IPS-15b (cell line): ENCODE data around the gene INO80E.
A peak's percentile ranks its signal among the peaks of the same experiment; 100 is the strongest.

ENCODE experiments used
- H3K27me3 ChIP-seq: one replicate; pipeline ENCODE4 v1.6.1; 2013; ENCODE audit warnings: low read length; ENCODE audit not compliant: control insufficient read depth, insufficient read depth
- H3K36me3 ChIP-seq: one replicate; pipeline ENCODE4 v1.6.1; 2013; ENCODE audit warnings: low read length; ENCODE audit not compliant: control insufficient read depth, insufficient read depth
- H3K4me1 ChIP-seq: one replicate; pipeline ENCODE4 v1.6.1; 2013; ENCODE audit warnings: mild to moderate bottlenecking, low read length; ENCODE audit not compliant: control insufficient read depth, insufficient read depth
- H3K4me3 ChIP-seq: one replicate; pipeline ENCODE4 v1.5.1; 2013; ENCODE audit warnings: low read depth, low read length
- H3K9ac ChIP-seq: one replicate; pipeline ENCODE4 v1.6.1; 2013; ENCODE audit warnings: low read depth, mild to moderate bottlenecking, low read length
- H3K9me3 ChIP-seq: one replicate; pipeline ENCODE4 v1.6.1; 2013; ENCODE audit warnings: mild to moderate bottlenecking, low read length; ENCODE audit not compliant: control insufficient read depth, insufficient read depth

INO80E gene

DNA sequence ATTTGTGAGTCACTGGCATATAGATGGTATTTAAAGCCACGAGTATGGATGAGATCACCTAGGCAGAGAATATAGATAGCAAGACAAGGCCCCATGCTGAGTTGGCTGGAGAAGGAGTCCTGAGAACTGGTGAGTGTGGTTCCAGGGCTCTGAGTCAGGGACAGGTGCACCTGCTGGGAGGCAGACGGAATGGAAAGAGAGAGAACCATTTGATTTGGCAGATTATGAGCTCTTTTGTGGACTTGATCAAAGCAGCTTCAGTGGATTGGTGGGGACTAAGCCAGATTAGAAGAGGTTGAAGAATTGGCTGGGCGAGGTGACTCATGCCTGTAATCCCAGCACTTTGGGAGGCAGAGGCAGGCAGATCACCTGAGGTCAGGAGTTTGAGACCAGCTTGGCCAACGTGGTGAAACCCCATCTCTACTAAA is 22.7 kb downstream of the INO80E start:
- Histone ChIP-seq H3K9ac (no peak overlapping the region), H3K27me3 (no peaks in the 10 kb centered on the region), H3K36me3 (no peaks in the 10 kb centered on the region), H3K4me3 (no peak overlapping the region), H3K9me3 (no peaks in the 10 kb centered on the region), H3K4me1 (no peaks in the 10 kb centered on the region)

DNA sequence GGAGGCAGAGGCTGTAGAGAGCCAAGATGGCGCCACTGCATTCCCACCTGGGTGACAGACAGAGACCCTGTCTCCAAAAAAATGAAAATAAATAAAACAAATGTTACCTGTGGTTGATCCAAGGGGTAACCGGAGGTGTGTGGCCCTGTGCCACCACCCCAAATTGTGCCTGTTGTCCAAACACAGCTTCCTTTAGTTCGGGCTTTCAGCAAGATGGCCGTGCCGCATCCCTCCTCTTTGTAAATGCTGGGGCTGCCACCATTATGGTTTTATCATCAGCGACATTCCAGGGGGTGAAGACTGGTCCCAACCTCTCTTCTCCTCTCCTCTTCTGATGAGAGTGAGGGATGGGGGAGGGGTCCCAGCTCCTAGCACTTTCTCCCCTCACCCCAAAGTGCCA is 26.8 kb downstream of the INO80E start, which contains the start of gene C16orf92:
Gene C16orf92, plus strand, starts transcription at position 312 of the 400 bp plus-strand sequence. CDS start 143 bp downstream, outside the sequence.
- no peaks in the 10 kb centered on the region for H3K27me3 ChIP-seq
- no peaks in the 10 kb centered on the region for H3K4me1 ChIP-seq
- H3K9me3 ChIP-seq: no peaks in the 10 kb centered on the region
- H3K36me3 ChIP-seq: peaks cover 11% of the 10 kb centered on the region
- H3K9ac ChIP-seq: peak within 1 kb of the TSS; percentile 24
- H3K4me3 ChIP-seq: no peak within 1 kb of the TSS

DNA sequence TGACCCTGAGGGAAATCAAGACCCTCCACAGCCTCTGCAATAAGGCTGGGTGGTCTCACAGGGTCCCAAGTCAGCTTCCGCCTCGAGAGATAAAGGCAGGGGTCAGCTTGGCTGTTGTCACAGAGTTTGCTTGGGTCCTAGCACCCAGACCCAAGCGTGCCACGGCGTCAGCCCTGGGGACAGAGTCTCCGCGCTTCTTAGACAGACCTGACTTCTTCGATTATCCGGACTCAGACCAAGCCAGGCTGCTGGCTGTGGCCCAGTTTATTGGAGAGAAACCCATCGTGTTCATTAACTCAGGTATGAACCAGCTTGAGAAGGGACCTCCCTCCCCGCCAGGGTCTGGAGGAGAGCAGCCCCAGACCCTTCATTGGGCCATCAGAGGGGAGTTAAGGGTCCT is 27.5 kb downstream of the INO80E start:
- Histone ChIP-seq H3K4me1 (no peaks in the 10 kb centered on the region), H3K36me3 (peaks cover 11% of the 10 kb centered on the region), H3K9ac (no peak overlapping the region), H3K27me3 (no peaks in the 10 kb centered on the region), H3K9me3 (no peaks in the 10 kb centered on the region), H3K4me3 (no peak overlapping the region)

DNA sequence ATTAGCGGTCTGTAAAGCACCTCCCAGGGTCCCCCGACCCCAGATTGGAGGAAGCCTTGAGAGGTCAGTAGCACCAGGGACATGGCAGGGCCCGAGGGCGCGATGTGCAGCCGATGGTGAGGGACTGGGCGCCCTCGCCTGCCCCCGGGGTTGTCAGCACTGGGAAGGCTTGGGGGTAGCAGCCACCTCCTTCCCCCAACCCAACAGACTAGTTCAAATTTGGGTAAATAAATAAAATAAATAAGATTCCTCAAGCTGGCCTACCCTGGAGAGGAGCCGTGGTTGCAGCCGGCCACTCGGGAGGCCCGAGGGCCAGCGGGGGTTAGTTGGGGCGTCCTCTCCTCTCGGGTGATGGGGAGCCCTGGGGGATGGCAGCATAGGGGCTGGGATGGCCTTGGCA is 28.4 kb downstream of the INO80E start:
- Histone ChIP-seq H3K36me3 (peaks cover 11% of the 10 kb centered on the region), H3K9me3 (no peaks in the 10 kb centered on the region), H3K4me3 (no peak overlapping the region), H3K9ac (no peak overlapping the region), H3K27me3 (no peaks in the 10 kb centered on the region), H3K4me1 (no peaks in the 10 kb centered on the region)

DNA sequence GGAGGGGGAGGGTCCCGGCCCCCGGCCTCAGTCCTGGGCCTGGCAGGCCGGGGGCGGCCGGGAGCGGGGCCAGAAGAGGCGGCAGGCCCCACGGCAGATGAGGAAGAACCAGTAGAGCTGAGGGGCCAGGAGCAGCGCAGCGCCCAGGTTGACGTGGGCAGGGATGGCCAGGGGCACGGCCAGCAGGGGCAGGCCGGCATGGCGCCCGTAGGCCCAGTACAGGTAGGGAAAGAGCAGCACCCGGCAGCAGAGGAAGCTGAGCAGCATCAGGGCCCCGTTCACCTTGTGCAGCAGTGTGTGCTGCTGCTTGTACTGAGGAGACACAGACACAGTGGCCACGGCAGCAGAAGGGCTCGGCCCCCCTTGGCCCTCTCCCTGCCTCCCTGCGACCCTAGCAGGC is 29.1 kb downstream of the INO80E start:
- peaks cover 11% of the 10 kb centered on the region for H3K36me3 ChIP-seq
- peaks cover 2% of the 10 kb centered on the region for H3K4me1 ChIP-seq
- no peak overlapping the region for H3K9ac ChIP-seq
- H3K27me3 ChIP-seq: no peaks in the 10 kb centered on the region
- H3K9me3 ChIP-seq: no peaks in the 10 kb centered on the region
- no peak overlapping the region for H3K4me3 ChIP-seq

DNA sequence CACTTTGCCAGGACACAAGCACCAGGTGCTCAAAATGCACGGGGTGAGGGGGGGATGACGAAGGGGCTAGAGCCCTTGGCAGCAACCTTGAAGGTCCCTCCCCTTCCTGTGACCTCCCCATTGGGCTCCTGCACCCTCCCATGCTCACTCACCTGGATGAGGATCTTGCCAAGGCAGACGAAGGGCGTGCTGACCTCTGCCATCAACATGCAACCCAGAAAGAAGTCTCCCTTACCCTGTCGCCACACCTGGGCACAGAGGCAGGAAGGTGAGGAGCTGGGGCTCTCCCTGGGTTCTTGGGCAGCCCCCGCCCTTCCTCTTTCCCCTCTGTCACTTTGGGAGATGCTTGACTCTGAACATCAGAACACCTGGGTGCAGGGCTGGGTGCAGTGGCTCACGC is 29.5 kb downstream of the INO80E start:
- Histone ChIP-seq H3K9ac (no peak overlapping the region), H3K4me3 (no peak overlapping the region), H3K9me3 (no peaks in the 10 kb centered on the region), H3K27me3 (no peaks in the 10 kb centered on the region), H3K4me1 (peaks cover 2% of the 10 kb centered on the region), H3K36me3 (peaks cover 11% of the 10 kb centered on the region)

DNA sequence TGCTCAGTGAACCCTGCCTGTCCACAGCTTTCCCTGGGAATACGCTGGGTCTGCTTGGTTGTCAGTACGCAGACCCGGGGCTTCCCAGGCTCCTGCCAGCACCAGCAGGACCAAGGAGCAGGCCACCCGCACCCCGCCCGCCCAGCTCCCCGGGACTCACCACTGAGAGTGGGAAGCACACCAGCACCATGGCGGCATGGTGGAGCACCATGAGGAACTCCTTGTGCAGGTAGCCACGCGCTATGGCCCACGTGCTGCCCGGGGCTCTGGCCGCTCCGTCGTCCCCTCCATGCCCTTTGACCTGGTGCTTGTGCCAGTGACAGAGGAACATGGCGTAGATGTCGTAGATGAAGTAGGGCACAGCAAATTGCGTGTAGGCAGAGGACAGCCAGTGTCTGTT is 30.4 kb downstream of the INO80E start:
- H3K9me3 ChIP-seq: no peaks in the 10 kb centered on the region
- H3K27me3 ChIP-seq: peaks cover 1% of the 10 kb centered on the region
- H3K36me3 ChIP-seq: peaks cover 11% of the 10 kb centered on the region

DNA sequence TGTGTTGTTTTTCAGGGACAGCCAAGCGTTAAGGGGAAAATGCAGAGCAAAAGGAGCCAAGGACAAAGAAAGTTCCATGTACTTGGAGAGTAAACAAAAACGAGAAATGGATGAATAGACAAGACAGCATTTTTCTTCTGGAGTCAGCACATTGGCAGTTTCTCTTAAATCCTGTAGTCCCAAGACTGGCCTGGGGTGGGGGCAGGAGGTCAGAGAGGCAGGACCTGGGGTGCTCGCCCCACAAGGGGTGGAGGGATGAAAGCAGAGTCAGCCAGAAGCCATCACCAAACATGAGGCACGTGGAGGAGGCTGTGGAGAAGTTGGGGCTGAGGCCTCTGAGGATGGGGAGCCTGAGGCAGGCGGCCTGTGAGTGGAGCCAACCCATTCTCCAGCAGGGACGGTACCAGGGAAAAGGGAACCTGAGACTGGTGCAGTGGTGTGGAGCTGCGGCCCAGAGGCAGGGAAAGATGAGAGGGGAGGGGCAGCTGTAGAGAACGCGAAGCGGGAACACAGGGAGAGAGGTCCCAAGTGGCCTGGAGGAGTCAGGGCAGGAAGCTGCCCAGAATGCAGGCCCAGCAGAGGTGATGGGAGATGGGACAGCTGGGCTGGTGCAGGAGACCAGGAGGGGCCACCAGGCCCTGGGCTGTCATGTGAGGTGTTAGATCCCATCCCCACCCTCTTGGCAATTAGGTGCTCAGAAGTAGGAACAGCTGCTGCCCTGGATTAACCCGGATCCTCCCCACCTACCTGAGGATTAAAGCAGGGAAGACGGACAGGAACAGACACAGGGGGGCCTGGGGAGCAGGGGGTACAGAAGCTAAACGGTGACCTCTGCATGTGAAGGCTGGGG is 31.8 kb downstream of the INO80E start:
- peaks cover 2% of the 10 kb centered on the region for H3K27me3 ChIP-seq
- no peak overlapping the region for H3K9ac ChIP-seq
- no peak overlapping the region for H3K4me3 ChIP-seq
- peaks cover 7% of the 10 kb centered on the region for H3K4me1 ChIP-seq
- peaks cover 11% of the 10 kb centered on the region for H3K36me3 ChIP-seq
- H3K9me3 ChIP-seq: no peaks in the 10 kb centered on the region

More for the DNA sequence above, 30.4 kb downstream of the INO80E start:
- Histone ChIP-seq H3K9ac (no peak overlapping the region), H3K4me3 (no peak overlapping the region), H3K4me1 (peaks cover 2% of the 10 kb centered on the region)

DNA sequence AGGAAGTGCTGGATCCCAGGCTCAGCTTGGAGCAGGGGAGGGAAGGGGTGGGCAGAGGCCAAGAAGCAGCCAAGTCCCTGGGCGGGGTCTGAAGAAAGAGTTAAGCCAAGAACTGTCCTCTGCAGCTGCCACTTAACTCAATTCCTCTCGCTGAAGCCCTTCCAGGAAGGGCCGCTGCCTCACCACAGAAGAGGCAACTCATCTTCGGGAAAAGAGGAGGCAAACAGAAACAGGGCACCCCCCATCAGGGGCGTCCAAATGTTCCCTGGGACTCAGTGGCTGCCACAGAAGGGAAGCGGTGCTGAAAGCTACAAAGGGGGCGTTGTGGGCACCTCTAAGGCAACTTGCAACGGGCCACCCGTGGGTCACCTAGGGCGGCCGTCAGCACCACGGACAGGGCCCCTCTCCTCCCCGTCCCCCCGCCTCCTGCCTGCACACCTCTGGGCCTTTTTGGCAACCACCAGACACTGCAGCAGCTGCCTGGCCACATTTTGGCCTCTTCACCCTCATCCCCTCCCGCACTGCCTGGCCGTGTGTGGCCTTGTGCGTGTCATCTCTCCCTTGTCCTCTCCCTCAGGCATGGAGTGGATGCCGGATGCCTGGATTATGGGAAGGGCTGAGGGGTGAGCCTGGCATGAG is 32.5 kb downstream of the INO80E start:
- Histone ChIP-seq H3K27me3 (peaks cover 5% of the 10 kb centered on the region), H3K4me3 (no peak overlapping the region), H3K9ac (no peak overlapping the region), H3K36me3 (peaks cover 11% of the 10 kb centered on the region), H3K9me3 (no peaks in the 10 kb centered on the region), H3K4me1 (peaks cover 7% of the 10 kb centered on the region)

DNA sequence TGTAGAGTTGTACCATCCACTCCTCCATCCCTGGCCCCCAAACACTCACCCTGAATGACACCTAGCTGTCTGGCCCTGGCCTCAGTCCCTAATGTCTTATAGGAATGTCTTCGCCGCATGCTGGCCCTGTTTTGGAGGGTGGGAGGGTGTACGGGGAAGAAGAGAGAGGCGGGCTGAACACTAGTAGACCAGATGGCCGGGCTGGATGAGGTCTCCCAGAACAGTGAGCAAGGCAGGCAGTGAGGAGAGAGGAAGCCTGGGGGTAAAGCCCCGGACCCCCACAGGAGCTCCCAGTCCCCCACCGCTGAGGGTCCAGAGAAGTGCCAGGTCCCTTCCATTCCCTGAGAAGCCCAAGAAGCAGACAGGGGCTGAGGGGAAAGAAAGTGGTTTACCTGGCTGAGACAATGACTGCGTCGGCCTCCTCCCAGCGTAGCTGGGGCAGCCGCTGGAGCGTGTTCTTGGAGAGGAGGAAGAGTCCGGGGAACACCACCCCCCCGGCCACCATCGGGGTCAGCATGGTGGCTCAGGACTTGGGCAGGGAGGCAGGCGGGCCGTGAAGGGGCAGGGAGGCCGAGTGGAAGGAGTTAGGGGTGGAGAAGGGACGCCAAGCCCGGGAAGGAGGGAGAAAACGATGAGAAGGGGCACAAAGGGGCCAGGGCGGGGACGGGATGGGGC is 34.1 kb downstream of the INO80E start:
- Histone ChIP-seq H3K9me3 (no peaks in the 10 kb centered on the region), H3K27me3 (peaks cover 11% of the 10 kb centered on the region), H3K36me3 (peaks cover 11% of the 10 kb centered on the region), H3K4me3 (peak overlapping the region; percentile 56), H3K9ac (no peak overlapping the region), H3K4me1 (peaks cover 7% of the 10 kb centered on the region)

DNA sequence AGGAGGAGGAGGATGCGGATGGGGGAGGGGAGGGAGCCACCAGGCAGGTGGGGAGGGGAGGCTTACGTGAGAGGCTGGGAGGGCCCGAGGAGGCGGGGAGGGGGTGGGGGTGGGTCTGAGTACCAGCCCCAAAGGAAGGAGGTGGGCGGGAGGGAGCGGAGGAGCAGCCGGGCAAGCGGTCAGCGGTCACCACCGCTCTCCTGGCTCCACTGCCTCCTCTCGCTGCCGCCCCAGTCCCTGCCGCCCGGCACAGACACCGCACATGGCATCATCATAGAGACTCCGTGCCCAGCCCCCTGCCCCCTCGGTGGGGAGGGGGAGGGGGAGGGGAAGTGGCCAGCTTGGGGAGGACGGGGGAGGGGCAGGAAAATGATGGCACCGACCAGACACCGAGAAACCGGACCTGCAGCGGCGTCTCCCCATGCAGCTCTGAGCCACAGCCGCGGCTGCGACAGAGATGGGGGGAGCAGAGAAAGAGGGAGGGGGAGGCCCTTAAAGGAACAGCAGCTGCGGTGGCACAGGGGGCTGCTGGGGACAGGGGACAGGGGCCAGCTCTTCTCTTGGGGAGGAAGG is 34.9 kb downstream of the INO80E start, which contains the start of gene TLCD3B:
Gene TLCD3B, minus strand, starts transcription at position 431 of the 573 bp plus-strand sequence. CDS start 744 bp downstream, outside the sequence.
- Histone ChIP-seq H3K4me3 (peak within 1 kb of the TSS; percentile 56), H3K9ac (no peak within 1 kb of the TSS), H3K36me3 (peaks cover 5% of the 10 kb centered on the region), H3K27me3 (peaks cover 12% of the 10 kb centered on the region), H3K9me3 (no peaks in the 10 kb centered on the region), H3K4me1 (peaks cover 7% of the 10 kb centered on the region)
